NCI-H146 treated with DMSO at 0.1 percent for 48 hours (cell line): Measurements from ENCODE around the gene KIFC3.
"Not testable (repeated sequence)": the region's sequence is repeated elsewhere in the genome, so short reads cannot be mapped to it uniquely, and the experiment has no call there.

Experiments used
- DNase-seq: peaks from one replicate; lab custom pipeline; 2025; ENCODE audit not compliant: unreplicated experiment; lab: John Stamatoyannopoulos, UW

KIFC3 gene

GRCh38 chr16:57802341-57803133 is at the start of gene KIFC3:
TSS of gene KIFC3 (minus strand) at chr16:57802491. CDS start at chr16:57798243, 4,248 bp downstream.
- no peak for DNase-seq

GRCh38 chr16:57848181-57848580 is 45.9 kb upstream of the KIFC3 start:
- DNase-seq, result no peak

- DNase-seq, result not testable (repeated sequence)
These were observed 44.6 kb upstream of the KIFC3 start for GRCh38 chr16:57846931-57847330.

GRCh38 chr16:57846078-57846697 is 43.9 kb upstream of the KIFC3 start:
- no peak for DNase-seq

- no peak for DNase-seq
These were observed 42.8 kb upstream of the KIFC3 start for GRCh38 chr16:57845115-57845514.

- DNase-seq, result no peak
These were observed 42.2 kb upstream of the KIFC3 start for GRCh38 chr16:57844416-57845030.

- no peak for DNase-seq
These were observed 41.1 kb upstream of the KIFC3 start for GRCh38 chr16:57843400-57843799.

- no peak for DNase-seq
These were observed 40.3 kb upstream of the KIFC3 start for GRCh38 chr16:57842601-57843000.

- DNase-seq, result no peak
These were observed 38.5 kb upstream of the KIFC3 start for GRCh38 chr16:57840833-57841232.

- no peak for DNase-seq
These were observed 35.9 kb upstream of the KIFC3 start for GRCh38 chr16:57838161-57838560.

GRCh38 chr16:57837305-57838125 is 35.2 kb upstream of the KIFC3 start:
- no peak for DNase-seq

- DNase-seq, result not testable (repeated sequence)
These were observed 33.1 kb upstream of the KIFC3 start for GRCh38 chr16:57835439-57835838.

- no peak for DNase-seq
These were observed 32.6 kb upstream of the KIFC3 start for GRCh38 chr16:57834936-57835335.

- no peak for DNase-seq
These were observed 28.7 kb upstream of the KIFC3 start for GRCh38 chr16:57830890-57831484.

GRCh38 chr16:57829969-57830360 is 27.7 kb upstream of the KIFC3 start:
- DNase-seq, result no peak

GRCh38 chr16:57828272-57829161 is 26.2 kb upstream of the KIFC3 start:
- DNase-seq, result no peak

- no peak for DNase-seq
These were observed 24.7 kb upstream of the KIFC3 start for GRCh38 chr16:57826706-57827625.

- DNase-seq, result no peak
These were observed 23.8 kb upstream of the KIFC3 start for GRCh38 chr16:57826052-57826451.
